Ishikawa (cell line): ENCODE measurements around the gene AGO4.

Experiments
- CEBPB ChIP-seq: IDR thresholded peaks from 2 replicates; pipeline ENCODE4 v1.6.1; 2012
- CREB1 ChIP-seq: IDR thresholded peaks from 2 replicates; pipeline ENCODE4 v1.6.1; 2012; ENCODE audit warnings: low read depth
- EP300 ChIP-seq: IDR thresholded peaks from 2 replicates; pipeline ENCODE4 v1.6.1; 2012; ENCODE audit warnings: borderline replicate concordance
- MAX ChIP-seq: IDR thresholded peaks from 2 replicates; pipeline ENCODE4 v1.6.1; 2012
- NFIC ChIP-seq: IDR thresholded peaks from 2 replicates; pipeline ENCODE4 v1.6.1; 2012
- REST ChIP-seq: IDR thresholded peaks from 2 replicates; pipeline ENCODE4 v1.6.1; 2012; ENCODE audit warnings: low read depth, mild to moderate bottlenecking
- TCF12 ChIP-seq: IDR thresholded peaks from 2 replicates; pipeline ENCODE4 v1.6.1; 2012; ENCODE audit warnings: low read depth
- YY1 ChIP-seq: IDR thresholded peaks from 2 replicates; pipeline ENCODE4 v1.6.1; 2012; ENCODE audit warnings: low read depth
- ZBTB7A ChIP-seq: IDR thresholded peaks from 2 replicates; pipeline ENCODE4 v1.6.1; 2012; ENCODE audit warnings: low read depth

GRCh38 chr1:35773711-35774110, 34.1 kb upstream of the AGO4 start:
- TF ChIP-seq CEBPB = no peak
- no peak for TF ChIP-seq YY1
- no peak for TF ChIP-seq TCF12
- no peak for TF ChIP-seq CREB1
- TF ChIP-seq MAX = no peak
- no peak for TF ChIP-seq REST
- TF ChIP-seq NFIC = no peak
- no peak for TF ChIP-seq EP300
- TF ChIP-seq ZBTB7A = no peak
